Rectal smooth muscle tissue (tissue), 1 donor: Measurements from ENCODE around the gene GPS2.
"Not testable (repeated sequence)": the region's sequence is repeated elsewhere in the genome, so short reads cannot be mapped to it uniquely, and the experiment has no call there.

Experiments used
- H3K27ac ChIP-seq: one replicate; pipeline ENCODE4 v1.7.0; 2013; ENCODE audit warnings: low read depth, low read length, inconsistent platforms
- H3K27me3 ChIP-seq: one replicate; pipeline ENCODE4 v1.7.0; 2013; ENCODE audit warnings: low read length; ENCODE audit not compliant: control insufficient read depth, insufficient read depth
- H3K36me3 ChIP-seq: one replicate; pipeline ENCODE4 v1.7.0; 2013; ENCODE audit warnings: low read length; ENCODE audit not compliant: control insufficient read depth, insufficient read depth
- H3K4me1 ChIP-seq: one replicate; pipeline ENCODE4 v1.7.0; 2013; ENCODE audit warnings: low read length; ENCODE audit not compliant: control insufficient read depth, insufficient read depth
- H3K4me3 ChIP-seq: one replicate; pipeline ENCODE4 v1.7.0; 2013; ENCODE audit warnings: low read length
- H3K9ac ChIP-seq: one replicate; pipeline ENCODE4 v1.7.0; 2013; ENCODE audit warnings: low read length

Gene GPS2

GRCh38 chr17:7334938-7335538 lies 19.9 kb upstream of the GPS2 start:
- Histone ChIP-seq H3K4me3 (no peak overlapping the region), H3K27me3 (no peaks in the 10 kb centered on the region), H3K27ac (no peak overlapping the region), H3K9ac (no peak overlapping the region), H3K36me3 (no peaks in the 10 kb centered on the region), H3K4me1 (no peaks in the 10 kb centered on the region)

- not testable (repeated sequence) for H3K9ac ChIP-seq, H3K4me3 ChIP-seq, H3K27me3 ChIP-seq, H3K36me3 ChIP-seq, H3K27ac ChIP-seq, H3K4me1 ChIP-seq
Observed at GRCh38 chr17:7332600-7333069, 17.5 kb upstream of the GPS2 start.

- no peaks in the 10 kb centered on the region for H3K27me3 ChIP-seq
- H3K4me3 ChIP-seq = no peak overlapping the region
- H3K36me3 ChIP-seq = no peaks in the 10 kb centered on the region
- no peak overlapping the region for H3K27ac ChIP-seq
- peaks cover 4% of the 10 kb centered on the region for H3K4me1 ChIP-seq
- no peak overlapping the region for H3K9ac ChIP-seq
Observed at GRCh38 chr17:7332111-7332510, 17.0 kb upstream of the GPS2 start.

- H3K27me3 ChIP-seq = no peaks in the 10 kb centered on the region
- H3K4me3 ChIP-seq = peak overlapping the region; percentile 93
- no peaks in the 10 kb centered on the region for H3K36me3 ChIP-seq
- H3K4me1 ChIP-seq = peaks cover 4% of the 10 kb centered on the region
- peak overlapping the region; percentile 96 for H3K27ac ChIP-seq
- peak overlapping the region; percentile 37 for H3K9ac ChIP-seq
Observed at GRCh38 chr17:7330638-7331015, 15.5 kb upstream of the GPS2 start.

- Histone ChIP-seq H3K4me3 (peak overlapping the region; percentile 93), H3K36me3 (no peaks in the 10 kb centered on the region), H3K9ac (peak overlapping the region; percentile 46), H3K27me3 (no peaks in the 10 kb centered on the region), H3K4me1 (peaks cover 4% of the 10 kb centered on the region), H3K27ac (peak overlapping the region; percentile 96)
Observed at GRCh38 chr17:7329997-7330637, 15.0 kb upstream of the GPS2 start.

GRCh38 chr17:7329374-7329996 lies 14.3 kb upstream of the GPS2 start:
- H3K9ac ChIP-seq = peak overlapping the region; percentile 61

GRCh38 chr17:7328840-7329373 lies 13.7 kb upstream of the GPS2 start, which contains the start of gene NEURL4:
NEURL4 (minus strand) TSS chr17:7329335; CDS start chr17:7329312, 23 bp downstream.
- Histone ChIP-seq H3K4me1 (peaks cover 4% of the 10 kb centered on the region), H3K36me3 (peaks cover 10% of the 10 kb centered on the region), H3K27me3 (no peaks in the 10 kb centered on the region), H3K9ac (peak within 1 kb of the TSS; percentile 80), H3K27ac (peak within 1 kb of the TSS; percentile 96), H3K4me3 (peak within 1 kb of the TSS; percentile 93)

More at GRCh38 chr17:7329374-7329996, 14.3 kb upstream of the GPS2 start:
- Histone ChIP-seq H3K4me3 (peak overlapping the region; percentile 93), H3K36me3 (peaks cover 4% of the 10 kb centered on the region), H3K27me3 (no peaks in the 10 kb centered on the region), H3K27ac (peak overlapping the region; percentile 96), H3K4me1 (peaks cover 4% of the 10 kb centered on the region)

- H3K27me3 ChIP-seq = no peaks in the 10 kb centered on the region
- peaks cover 18% of the 10 kb centered on the region for H3K36me3 ChIP-seq
- no peak overlapping the region for H3K4me3 ChIP-seq
- peak overlapping the region; percentile 30 for H3K9ac ChIP-seq
- peaks cover 4% of the 10 kb centered on the region for H3K4me1 ChIP-seq
- H3K27ac ChIP-seq = no peak overlapping the region
Observed at GRCh38 chr17:7328009-7328408, 12.8 kb upstream of the GPS2 start.

GRCh38 chr17:7327501-7327900 lies 12.3 kb upstream of the GPS2 start:
- peaks cover 4% of the 10 kb centered on the region for H3K4me1 ChIP-seq
- no peak overlapping the region for H3K9ac ChIP-seq
- H3K27me3 ChIP-seq = no peaks in the 10 kb centered on the region
- H3K27ac ChIP-seq = no peak overlapping the region
- peaks cover 23% of the 10 kb centered on the region for H3K36me3 ChIP-seq
- H3K4me3 ChIP-seq = no peak overlapping the region

- no peaks in the 10 kb centered on the region for H3K27me3 ChIP-seq
- H3K4me1 ChIP-seq = peaks cover 4% of the 10 kb centered on the region
- H3K36me3 ChIP-seq = peaks cover 27% of the 10 kb centered on the region
Observed at GRCh38 chr17:7327056-7327455, 11.9 kb upstream of the GPS2 start.

GRCh38 chr17:7326186-7326585 lies 11.0 kb upstream of the GPS2 start:
- Histone ChIP-seq H3K4me3 (no peak overlapping the region), H3K27ac (no peak overlapping the region), H3K4me1 (peaks cover 4% of the 10 kb centered on the region), H3K27me3 (no peaks in the 10 kb centered on the region), H3K9ac (no peak overlapping the region), H3K36me3 (peaks cover 36% of the 10 kb centered on the region)

More at GRCh38 chr17:7327056-7327455, 11.9 kb upstream of the GPS2 start:
- no peak overlapping the region for H3K4me3 ChIP-seq
- H3K9ac ChIP-seq = no peak overlapping the region
- no peak overlapping the region for H3K27ac ChIP-seq

- Histone ChIP-seq H3K4me3 (no peak overlapping the region), H3K9ac (no peak overlapping the region), H3K4me1 (peaks cover 4% of the 10 kb centered on the region), H3K27me3 (no peaks in the 10 kb centered on the region), H3K27ac (no peak overlapping the region), H3K36me3 (peaks cover 40% of the 10 kb centered on the region)
Observed at GRCh38 chr17:7325031-7325528, 9.9 kb upstream of the GPS2 start.
